ENCODE measurements around the gene YWHAB.

Gene YWHAB

GRCh38 chr20:44946271-44946852, 60.9 kb downstream of the YWHAB start:
- no peaks in the 10 kb centered on the region for H3K27me3 ChIP-seq (ENCODE audit: insufficient read depth, low read length, poor library complexity, severe bottlenecking)
- no peak overlapping the region for H3K4me2 ChIP-seq (ENCODE audit: low read depth, low read length, poor library complexity, severe bottlenecking)
- H3K79me2 ChIP-seq (ENCODE audit: insufficient read depth, low read length), result no peaks in the 10 kb centered on the region
- no peaks in the 10 kb centered on the region for H3K9me3 ChIP-seq (ENCODE audit: insufficient read depth, low read depth, low read length)
- no peak overlapping the region for H3K9ac ChIP-seq (ENCODE audit: low read depth, low read length, poor library complexity, severe bottlenecking)
- H3K4me1 ChIP-seq (ENCODE audit: insufficient read depth, low read length, poor library complexity, severe bottlenecking), result no peaks in the 10 kb centered on the region
- H2AFZ ChIP-seq (ENCODE audit: low read length), result no peak overlapping the region
- H3K9me2 ChIP-seq (replicated peaks; ENCODE audit: low read depth, low read length), result no peaks in the 10 kb centered on the region
- no peak overlapping the region for H3K4me3 ChIP-seq (ENCODE audit: low read length, poor library complexity, severe bottlenecking)
- TF ChIP-seq CTCF (conservative IDR thresholded peaks at IDR 0.05; ENCODE audit: low read length) (no peak), EZH2phosphoT487 (IDR thresholded peaks at IDR 0.05; ENCODE audit: borderline replicate concordance) (no peak)
- no peaks in the 10 kb centered on the region for H3F3A ChIP-seq (ENCODE audit: low read depth)
- no peaks in the 10 kb centered on the region for H4K20me1 ChIP-seq (ENCODE audit: insufficient read depth, low read length, poor library complexity, severe bottlenecking)
- peaks cover 95% of the 10 kb centered on the region; the same call in 1 of the 2 replicates for H3K36me3 ChIP-seq (ENCODE audit: insufficient read depth, low read length)

GRCh38 chr20:44948107-44948506, 62.6 kb downstream of the YWHAB start:
- Histone ChIP-seq H3K4me3 (ENCODE audit: low read length, poor library complexity, severe bottlenecking) (no peak overlapping the region), H3K36me3 (ENCODE audit: insufficient read depth, low read length) (peaks cover 95% of the 10 kb centered on the region; the same call in 1 of the 2 replicates), H3K9me2 (replicated peaks; ENCODE audit: low read depth, low read length) (no peaks in the 10 kb centered on the region), H3K9ac (ENCODE audit: low read depth, low read length, poor library complexity, severe bottlenecking) (no peak overlapping the region), H3K4me2 (ENCODE audit: low read depth, low read length, poor library complexity, severe bottlenecking) (no peak overlapping the region), H4K20me1 (ENCODE audit: insufficient read depth, low read length, poor library complexity, severe bottlenecking) (peaks cover 4% of the 10 kb centered on the region), H3K79me2 (ENCODE audit: insufficient read depth, low read length) (no peaks in the 10 kb centered on the region), H3K9me3 (ENCODE audit: insufficient read depth, low read depth, low read length) (no peaks in the 10 kb centered on the region), H2AFZ (ENCODE audit: low read length) (no peak overlapping the region), H3K27me3 (ENCODE audit: insufficient read depth, low read length, poor library complexity, severe bottlenecking) (no peaks in the 10 kb centered on the region), H3K4me1 (ENCODE audit: insufficient read depth, low read length, poor library complexity, severe bottlenecking) (no peaks in the 10 kb centered on the region), H3F3A (ENCODE audit: low read depth) (no peaks in the 10 kb centered on the region)
- TF ChIP-seq CTCF (conservative IDR thresholded peaks at IDR 0.05; ENCODE audit: low read length), result no peak
- TF ChIP-seq EZH2phosphoT487 (IDR thresholded peaks at IDR 0.05; ENCODE audit: borderline replicate concordance), result no peak

GRCh38 chr20:44948513-44948912, 63.0 kb downstream of the YWHAB start:
- H3K36me3 ChIP-seq (ENCODE audit: insufficient read depth, low read length), result peaks cover 95% of the 10 kb centered on the region; the same call in 1 of the 2 replicates
- no peak overlapping the region for H3K4me2 ChIP-seq (ENCODE audit: low read depth, low read length, poor library complexity, severe bottlenecking)
- no peak overlapping the region for H2AFZ ChIP-seq (ENCODE audit: low read length)
- H3K9me2 ChIP-seq (replicated peaks; ENCODE audit: low read depth, low read length), result no peaks in the 10 kb centered on the region
- TF ChIP-seq CTCF (conservative IDR thresholded peaks at IDR 0.05; ENCODE audit: low read length) (no peak), EZH2phosphoT487 (IDR thresholded peaks at IDR 0.05; ENCODE audit: borderline replicate concordance) (no peak)
- H3K9me3 ChIP-seq (ENCODE audit: insufficient read depth, low read depth, low read length), result no peaks in the 10 kb centered on the region
- no peaks in the 10 kb centered on the region for H3K27me3 ChIP-seq (ENCODE audit: insufficient read depth, low read length, poor library complexity, severe bottlenecking)
- H3K4me3 ChIP-seq (ENCODE audit: low read length, poor library complexity, severe bottlenecking), result no peak overlapping the region
- H3K4me1 ChIP-seq (ENCODE audit: insufficient read depth, low read length, poor library complexity, severe bottlenecking), result no peaks in the 10 kb centered on the region
- H3K79me2 ChIP-seq (ENCODE audit: insufficient read depth, low read length), result no peaks in the 10 kb centered on the region
- peaks cover 4% of the 10 kb centered on the region for H4K20me1 ChIP-seq (ENCODE audit: insufficient read depth, low read length, poor library complexity, severe bottlenecking)
- no peaks in the 10 kb centered on the region for H3F3A ChIP-seq (ENCODE audit: low read depth)
- H3K9ac ChIP-seq (ENCODE audit: low read depth, low read length, poor library complexity, severe bottlenecking), result no peak overlapping the region

All from Loucy (cell line).